HepG2 (cell line): ENCODE results near the gene FAT1. TPM values are rescaled to one million over a fixed set of nuclear protein-coding genes. Genes with fewer than 3 reads are reported as not detected.
A peak's percentile ranks its signal among the peaks of the same experiment; 100 is the strongest.

ENCODE experiments used
- ATAC-seq: fragments of 200-7000 bp; cut with Tn5 transposase; 3 replicates; pipeline ENCODE4 v1.9.1; 2020; ENCODE audit warnings: mild to moderate bottlenecking, moderate library complexity
- BruUV-seq: library from RNA; stranded (reverse); fragments of 400-500 nt; replicated peaks from 2 replicates; lab custom pipeline; 2021; lab: Mats Ljungman, UMichigan
- CTCF ChIA-PET: fragments of 300-600 bp; formaldehyde crosslinking; extraction: SDS; loops from one replicate; lab custom pipeline; 2021; ENCODE audit warnings: low total read pairs, inconsistent platforms, low intra/inter-chr PET ratio; lab: Yijun Ruan, JAX
- POLR2A ChIA-PET: fragments of 350-600 bp; sonication (Branson Sonifier 250); formaldehyde crosslinking; loops from one replicate; lab custom pipeline; 2020; ENCODE audit warnings: antibody characterized with exemption, inconsistent platforms; lab: Yijun Ruan, JAX
- DNase-seq: peaks from one replicate; pipeline ENCODE4 v3.0.0-alpha.2; 2015; ENCODE audit warnings: low spot score
- FAIRE-seq: peaks from 3 replicates; lab custom pipeline; 2011; peaks lifted over from hg19 to GRCh38; lab: Jason Lieb, UNC
- H2AFZ ChIP-seq: one replicate; pipeline ENCODE4 v1.6.1; 2011; ENCODE audit warnings: low read length, inconsistent platforms
- H3K27ac ChIP-seq: fragments of 300-600 bp; 3 replicates; pipeline ENCODE4 v1.8.0; 2011; ENCODE audit warnings: mixed run types, mild to moderate bottlenecking, mixed read lengths, low read length, inconsistent platforms; ENCODE audit not compliant: insufficient read depth; ENCODE audit errors: extremely low read length
- H3K27me3 ChIP-seq, 2 experiments: fragments of 200-600 bp in 1 of 2; 2 replicates in 1 of 2; 3 replicates in 1 of 2; pipeline versions ENCODE4 v1.6.0 to v1.8.0; 2011; ENCODE audit warnings: low read length in 2 of 2, mild to moderate bottlenecking in 2 of 2, moderate library complexity in 2 of 2, inconsistent platforms in 1 of 2; ENCODE audit not compliant: insufficient read depth in 2 of 2, control insufficient read depth in 1 of 2
- H3K36me3 ChIP-seq, 2 experiments: fragments of 200-600 bp in 1 of 2; replicated peaks in 1 of 2; 2 replicates in 1 of 2; 3 replicates in 1 of 2; pipeline versions ENCODE4 v1.5.1 to v1.8.0; 2011; ENCODE audit warnings: low read length in 2 of 2, inconsistent platforms in 1 of 2; ENCODE audit not compliant: insufficient read depth in 2 of 2, control insufficient read depth in 1 of 2
- H3K4me1 ChIP-seq: 2 replicates; pipeline ENCODE4 v1.5.1; 2012; ENCODE audit warnings: low read length, inconsistent platforms; ENCODE audit not compliant: insufficient read depth
- H3K4me2 ChIP-seq: 2 replicates; pipeline ENCODE4 v1.6.0; 2011; ENCODE audit warnings: low read depth, low read length, inconsistent platforms
- H3K4me3 ChIP-seq, 3 experiments: fragments of 200-600 bp in 1 of 3; sonication (generic), shearing (Covaris generic) in 1 of 3; replicated peaks in 1 of 3; 2 replicates each; pipeline ENCODE4 v1.5.1; 2011 to 2016; ENCODE audit warnings: low read length in 3 of 3, inconsistent platforms in 2 of 3, low read depth in 2 of 3, mild to moderate bottlenecking in 2 of 3, control low read depth in 1 of 3, mixed read lengths in 1 of 3; ENCODE audit not compliant: insufficient read depth in 1 of 3
- H3K79me2 ChIP-seq: one replicate; pipeline ENCODE4 v1.6.1; 2011; ENCODE audit warnings: low read length, inconsistent platforms; ENCODE audit not compliant: insufficient read depth
- H3K9ac ChIP-seq: 2 replicates; pipeline ENCODE4 v1.6.0; 2011; ENCODE audit warnings: mild to moderate bottlenecking, low read depth, low read length, inconsistent platforms; ENCODE audit not compliant: insufficient read depth
- H3K9me3 ChIP-seq: 2 replicates; pipeline ENCODE4 v1.5.1; 2012; ENCODE audit warnings: mild to moderate bottlenecking, low read length
- H4K20me1 ChIP-seq: 2 replicates; pipeline ENCODE4 v1.6.0; 2011; ENCODE audit warnings: inconsistent platforms, mild to moderate bottlenecking, low read length, moderate library complexity; ENCODE audit not compliant: insufficient read depth
- ARID4A ChIP-seq: sonication (generic); formaldehyde crosslinking; IDR thresholded peaks from 2 replicates; pipeline ENCODE4 v1.5.0; 2020; ENCODE audit warnings: mild to moderate bottlenecking, missing genetic modification reagents, borderline replicate concordance
- FOXK2 ChIP-seq: fragments of 450-650 bp; IDR thresholded peaks from 2 replicates; pipeline ENCODE4 v1.6.1; 2016
- HMG20A ChIP-seq: IDR thresholded peaks from 2 replicates; pipeline ENCODE4 v1.6.1; 2016; ENCODE audit warnings: borderline replicate concordance
- PHF20 ChIP-seq: sonication (generic); formaldehyde crosslinking; IDR thresholded peaks from 2 replicates; pipeline ENCODE4 v1.5.0; 2020; ENCODE audit warnings: mild to moderate bottlenecking, missing genetic modification reagents
- RBM22 ChIP-seq: fragments of 200-400 bp; formaldehyde crosslinking; optimal IDR thresholded peaks from 2 replicates; pipeline ENCODE3; 2017; ENCODE audit warnings: mild to moderate bottlenecking, low read length, moderate library complexity
- ZBTB25 ChIP-seq: IDR thresholded peaks from 2 replicates; pipeline ENCODE4 v1.6.1; 2018; ENCODE audit warnings: missing genetic modification reagents
- ZBTB26 ChIP-seq: IDR thresholded peaks from 2 replicates; pipeline ENCODE4 v1.6.1; 2016; ENCODE audit warnings: missing compliant biosample characterization, missing genetic modification reagents, borderline replicate concordance
- ZFP36 ChIP-seq: fragments of 150-350 bp; IDR thresholded peaks from 2 replicates; pipeline ENCODE4 v1.6.1; 2018; ENCODE audit warnings: borderline replicate concordance, low read length, low read depth; ENCODE audit not compliant: partially characterized antibody
- ZNF788 ChIP-seq: sonication (generic); formaldehyde crosslinking; IDR thresholded peaks from 2 replicates; pipeline ENCODE4 v1.5.0; 2020; ENCODE audit warnings: mild to moderate bottlenecking, missing genetic modification reagents, borderline replicate concordance
- WGBS: methylation state at CpG from one replicate; pipeline ENCODE4 v1.1.6; 2017; ENCODE audit warnings: low lambda C conversion rate; 5-methylcytosine and 5-hydroxymethylcytosine counted together
- in situ Hi-C: cut with HindIII; loops from 2 replicates; pipeline ENCODE4 v1.10.0; 2017; ENCODE audit warnings: low pct_unique_long_range_greater_than_20kb; ENCODE audit not compliant: extremely low pct_ligation_motif_present
- intact Hi-C: fragments of 100-400 bp; cut with micrococcal nuclease; formaldehyde crosslinking; loops from one replicate; pipeline ENCODE4 v1.10.0; 2022; ENCODE audit not compliant: unreplicated experiment
- polyA plus RNA-seq, 8 experiments: library from polyadenylated mRNA; depleted of rRNA in 3 of 8; stranded (reverse) in 7 of 8; unstranded in 1 of 8; fragments of >200 nt; fragmentation: Illumina TruSeq in 4 of 8; extraction: Trizol in 4 of 8; gene quantifications; 2 replicates each; pipeline versions ENCODE4 v1.2.1 to v1.2.3, GENCODE V29; 2011 to 2016; ENCODE audit warnings: low read depth in 4 of 8, missing spikeins in 1 of 8, mixed read lengths in 1 of 8; ENCODE audit not compliant: insufficient read depth in 1 of 8
- total RNA-seq, 5 experiments: library from RNA; depleted of rRNA; stranded (reverse); fragments of >200 nt; fragmentation: Illumina TruSeq; extraction: Trizol; gene quantifications; 2 replicates each; pipeline ENCODE4 v1.2.3, GENCODE V29; 2016; ENCODE audit warnings: low read depth in 1 of 5
- TF ChIP-seq, protein P1 (sequence below): sonication (generic); formaldehyde crosslinking; conservative IDR thresholded peaks from 2 replicates; pipeline ENCODE4 v1.4.0; 2020; ENCODE audit warnings: missing genetic modification reagents
- TF ChIP-seq, protein P2 (sequence below): sonication (generic); formaldehyde crosslinking; IDR thresholded peaks from 2 replicates; pipeline ENCODE4 v1.5.0; 2020; ENCODE audit warnings: mild to moderate bottlenecking, missing genetic modification reagents

The FAT1 gene
- total and polyA plus RNA-seq, 2 of the 13 experiments (the other 11 are each of a cell fraction or from before 2014, with no cell fraction given): 185 to 216 TPM

GRCh38 chr4:186619088-186619487 is 104.6 kb downstream of the FAT1 start (continued):
- TF ChIP-seq ZBTB25: no peak
- no peak for TF ChIP-seq ZFP36
- no peak for TF ChIP-seq HMG20A
- TF ChIP-seq ZNF788 (CRISPR knock-in tag): no peak
- TF ChIP-seq, protein P1, sequence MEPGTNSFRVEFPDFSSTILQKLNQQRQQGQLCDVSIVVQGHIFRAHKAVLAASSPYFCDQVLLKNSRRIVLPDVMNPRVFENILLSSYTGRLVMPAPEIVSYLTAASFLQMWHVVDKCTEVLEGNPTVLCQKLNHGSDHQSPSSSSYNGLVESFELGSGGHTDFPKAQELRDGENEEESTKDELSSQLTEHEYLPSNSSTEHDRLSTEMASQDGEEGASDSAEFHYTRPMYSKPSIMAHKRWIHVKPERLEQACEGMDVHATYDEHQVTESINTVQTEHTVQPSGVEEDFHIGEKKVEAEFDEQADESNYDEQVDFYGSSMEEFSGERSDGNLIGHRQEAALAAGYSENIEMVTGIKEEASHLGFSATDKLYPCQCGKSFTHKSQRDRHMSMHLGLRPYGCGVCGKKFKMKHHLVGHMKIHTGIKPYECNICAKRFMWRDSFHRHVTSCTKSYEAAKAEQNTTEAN (CRISPR knock-in tag): no peak
- TF ChIP-seq PHF20 (CRISPR knock-in tag): no peak
- TF ChIP-seq, all 625 proteins: peak for 0

DNA sequence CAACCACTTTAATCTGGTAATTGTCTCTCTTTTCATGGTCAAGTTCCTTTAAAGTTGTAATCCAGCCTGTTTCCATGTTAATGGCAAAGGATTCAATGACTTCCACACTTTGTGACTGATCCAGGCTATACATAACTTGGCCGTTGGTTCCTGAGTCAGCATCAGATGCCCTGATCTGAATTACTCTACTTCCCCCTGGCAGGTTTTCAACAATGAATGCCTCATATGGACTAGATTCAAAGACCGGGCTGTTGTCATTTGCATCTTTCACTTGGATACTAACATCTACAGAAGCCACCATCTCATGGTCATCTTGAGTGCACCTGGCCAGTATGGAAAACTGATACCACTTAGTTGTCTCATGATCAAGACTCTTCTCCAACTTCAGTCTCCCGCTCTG is 105.7 kb downstream of the FAT1 start:
- Histone ChIP-seq H3K9ac (no peak overlapping the region), H3K36me3 (peaks cover 43 to 94% of the 10 kb centered on the region in 2 experiments), H3K4me1 (no peaks in the 10 kb centered on the region), H4K20me1 (peaks cover 6% of the 10 kb centered on the region; the same call in 1 of the 2 replicates), H3K79me2 (no peaks in the 10 kb centered on the region), H3K4me2 (no peak overlapping the region), H3K4me3 (no peak overlapping the region), H2AFZ (no peak overlapping the region), H3K27me3 (no peaks in the 10 kb centered on the region), H3K27ac (no peak overlapping the region), H3K9me3 (no peaks in the 10 kb centered on the region)
- in situ Hi-C loops: no loop called here
- ChIA-PET POLR2A (no interaction called here), CTCF (no interaction called here)
- WGBS: 73% methylated on average over 3 of the region's 3 CpGs
- DNase-seq (no peak), FAIRE-seq (no peak), ATAC-seq (no peak)
- TSS peak; percentile 27 for BruUV-seq
- intact Hi-C loops: no loop called here
- TF ChIP-seq FOXK2: no peak
- TF ChIP-seq ARID4A (CRISPR knock-in tag): no peak
- no peak for TF ChIP-seq ZBTB26 (CRISPR knock-in tag)
- TF ChIP-seq, protein P2, sequence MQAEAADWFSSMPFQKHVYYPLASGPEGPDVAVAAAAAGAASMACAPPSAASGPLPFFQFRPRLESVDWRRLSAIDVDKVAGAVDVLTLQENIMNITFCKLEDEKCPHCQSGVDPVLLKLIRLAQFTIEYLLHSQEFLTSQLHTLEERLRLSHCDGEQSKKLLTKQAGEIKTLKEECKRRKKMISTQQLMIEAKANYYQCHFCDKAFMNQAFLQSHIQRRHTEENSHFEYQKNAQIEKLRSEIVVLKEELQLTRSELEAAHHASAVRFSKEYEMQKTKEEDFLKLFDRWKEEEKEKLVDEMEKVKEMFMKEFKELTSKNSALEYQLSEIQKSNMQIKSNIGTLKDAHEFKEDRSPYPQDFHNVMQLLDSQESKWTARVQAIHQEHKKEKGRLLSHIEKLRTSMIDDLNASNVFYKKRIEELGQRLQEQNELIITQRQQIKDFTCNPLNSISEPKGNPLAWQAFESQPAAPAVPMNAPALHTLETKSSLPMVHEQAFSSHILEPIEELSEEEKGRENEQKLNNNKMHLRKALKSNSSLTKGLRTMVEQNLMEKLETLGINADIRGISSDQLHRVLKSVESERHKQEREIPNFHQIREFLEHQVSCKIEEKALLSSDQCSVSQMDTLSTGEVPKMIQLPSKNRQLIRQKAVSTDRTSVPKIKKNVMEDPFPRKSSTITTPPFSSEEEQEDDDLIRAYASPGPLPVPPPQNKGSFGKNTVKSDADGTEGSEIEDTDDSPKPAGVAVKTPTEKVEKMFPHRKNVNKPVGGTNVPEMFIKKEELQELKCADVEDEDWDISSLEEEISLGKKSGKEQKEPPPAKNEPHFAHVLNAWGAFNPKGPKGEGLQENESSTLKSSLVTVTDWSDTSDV (CRISPR knock-in tag): no peak
- peak; percentile 82 for TF ChIP-seq RBM22
